Measurements from ENCODE around the gene ETV2. TPM values are rescaled to one million over a fixed set of nuclear protein-coding genes. Genes with fewer than 3 reads are reported as not detected.

Gene ETV2
- total RNA-seq, 1 donor, result 0.36 TPM

DNA sequence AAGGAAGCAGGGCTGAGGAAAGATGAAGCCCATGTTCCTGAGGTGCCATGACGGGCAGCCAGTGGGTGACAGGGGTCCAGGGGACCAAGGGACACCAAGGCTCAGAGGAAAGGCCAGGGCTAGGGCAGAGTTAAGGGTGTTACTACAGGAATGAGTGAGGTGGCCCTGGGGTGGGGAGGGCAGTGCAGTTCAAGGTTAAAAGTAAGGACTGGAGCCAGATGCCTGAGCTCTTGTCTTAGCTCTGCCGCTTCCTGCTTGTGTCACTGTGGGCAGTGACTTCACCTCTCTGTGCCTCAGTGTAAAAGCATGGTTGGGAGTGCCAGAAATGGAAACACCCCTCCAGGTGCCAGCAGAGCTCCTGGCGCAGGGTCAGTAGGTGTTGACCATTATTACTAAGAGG is 4.9 kb upstream of the ETV2 start:
- TF ChIP-seq, protein P1, sequence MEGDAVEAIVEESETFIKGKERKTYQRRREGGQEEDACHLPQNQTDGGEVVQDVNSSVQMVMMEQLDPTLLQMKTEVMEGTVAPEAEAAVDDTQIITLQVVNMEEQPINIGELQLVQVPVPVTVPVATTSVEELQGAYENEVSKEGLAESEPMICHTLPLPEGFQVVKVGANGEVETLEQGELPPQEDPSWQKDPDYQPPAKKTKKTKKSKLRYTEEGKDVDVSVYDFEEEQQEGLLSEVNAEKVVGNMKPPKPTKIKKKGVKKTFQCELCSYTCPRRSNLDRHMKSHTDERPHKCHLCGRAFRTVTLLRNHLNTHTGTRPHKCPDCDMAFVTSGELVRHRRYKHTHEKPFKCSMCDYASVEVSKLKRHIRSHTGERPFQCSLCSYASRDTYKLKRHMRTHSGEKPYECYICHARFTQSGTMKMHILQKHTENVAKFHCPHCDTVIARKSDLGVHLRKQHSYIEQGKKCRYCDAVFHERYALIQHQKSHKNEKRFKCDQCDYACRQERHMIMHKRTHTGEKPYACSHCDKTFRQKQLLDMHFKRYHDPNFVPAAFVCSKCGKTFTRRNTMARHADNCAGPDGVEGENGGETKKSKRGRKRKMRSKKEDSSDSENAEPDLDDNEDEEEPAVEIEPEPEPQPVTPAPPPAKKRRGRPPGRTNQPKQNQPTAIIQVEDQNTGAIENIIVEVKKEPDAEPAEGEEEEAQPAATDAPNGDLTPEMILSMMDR (IDR thresholded peaks at IDR 0.05; ENCODE audit: extremely low read depth, low read depth, low read length), result no peak
- H3K4me2 ChIP-seq (ENCODE audit: insufficient read depth, low read length), result no peak overlapping the region

DNA sequence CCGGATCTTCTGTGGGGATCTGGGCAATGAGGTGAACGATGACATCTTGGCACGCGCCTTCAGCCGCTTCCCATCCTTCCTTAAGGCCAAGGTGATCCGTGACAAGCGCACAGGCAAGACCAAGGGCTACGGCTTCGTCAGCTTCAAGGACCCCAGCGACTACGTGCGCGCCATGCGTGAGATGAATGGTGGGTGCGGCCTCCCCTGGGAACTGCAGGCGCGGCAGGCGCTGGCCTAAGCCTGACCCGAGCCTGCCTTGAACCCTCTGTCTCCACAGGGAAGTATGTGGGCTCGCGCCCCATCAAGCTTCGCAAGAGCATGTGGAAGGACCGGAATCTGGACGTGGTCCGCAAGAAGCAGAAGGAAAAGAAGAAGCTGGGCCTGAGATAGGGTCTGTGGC is 4.4 kb upstream of the ETV2 start:
- H2AFZ ChIP-seq (ENCODE audit: low read length), result no peak overlapping the region
- peak; percentile 71 for DNase-seq (ENCODE audit: insufficient read length, low spot score, missing footprints)
- peaks cover 47% of the 10 kb centered on the region for H3K36me3 ChIP-seq (ENCODE audit: insufficient read depth, low read length)
- no peak overlapping the region for H3K4me2 ChIP-seq (ENCODE audit: insufficient read depth, low read length)
- H4K20me1 ChIP-seq (ENCODE audit: insufficient read depth, low read length), result no peaks in the 10 kb centered on the region
- H3K79me2 ChIP-seq (ENCODE audit: insufficient read depth, low read length), result no peaks in the 10 kb centered on the region
- no peak overlapping the region for H3K27ac ChIP-seq (ENCODE audit: low read depth, low read length)
- TF ChIP-seq, protein P1 (IDR thresholded peaks at IDR 0.05; ENCODE audit: extremely low read depth, low read depth, low read length), result no peak
- H3K9me3 ChIP-seq (ENCODE audit: low read depth, low read length), result no peaks in the 10 kb centered on the region
- H3K4me1 ChIP-seq (ENCODE audit: insufficient read depth, low read length), result peaks cover 5% of the 10 kb centered on the region
- no peaks in the 10 kb centered on the region for H3K27me3 ChIP-seq (ENCODE audit: insufficient read depth, low read length)
- no peak overlapping the region for H3K4me3 ChIP-seq (ENCODE audit: insufficient read depth, low read length)

More for the DNA sequence above, 4.9 kb upstream of the ETV2 start:
- DNase-seq (ENCODE audit: insufficient read length, low spot score, missing footprints), result peak; percentile 88
- H3K4me3 ChIP-seq (ENCODE audit: insufficient read depth, low read length), result no peak overlapping the region
- H3K27me3 ChIP-seq (ENCODE audit: insufficient read depth, low read length), result no peaks in the 10 kb centered on the region
- no peak overlapping the region for H3K27ac ChIP-seq (ENCODE audit: low read depth, low read length)
- H3K79me2 ChIP-seq (ENCODE audit: insufficient read depth, low read length), result no peaks in the 10 kb centered on the region
- no peak overlapping the region for H2AFZ ChIP-seq (ENCODE audit: low read length)
- no peaks in the 10 kb centered on the region for H3K9me3 ChIP-seq (ENCODE audit: low read depth, low read length)
- H3K4me1 ChIP-seq (ENCODE audit: insufficient read depth, low read length), result no peaks in the 10 kb centered on the region
- peaks cover 52% of the 10 kb centered on the region for H3K36me3 ChIP-seq (ENCODE audit: insufficient read depth, low read length)
- no peaks in the 10 kb centered on the region for H4K20me1 ChIP-seq (ENCODE audit: insufficient read depth, low read length)

DNA sequence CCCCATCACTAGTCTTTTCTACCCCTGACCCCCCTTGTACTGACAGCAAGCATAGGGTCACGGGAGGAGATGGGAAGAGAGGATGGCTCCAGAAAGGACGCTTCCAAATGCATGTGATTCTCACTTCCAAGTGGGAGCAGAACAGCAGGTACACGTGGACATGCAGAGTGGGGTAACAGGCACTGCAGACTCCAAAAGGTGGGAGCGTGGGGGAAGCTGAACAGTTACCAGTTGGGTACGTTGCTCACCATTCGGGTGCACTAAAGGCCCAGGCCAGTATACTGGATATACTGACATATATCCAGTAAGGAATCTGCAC is 2.3 kb upstream of the ETV2 start:
- peaks cover 28% of the 10 kb centered on the region for H3K36me3 ChIP-seq (ENCODE audit: insufficient read depth, low read length)
- no peaks in the 10 kb centered on the region for H3K27me3 ChIP-seq (ENCODE audit: insufficient read depth, low read length)
- no peak overlapping the region for H2AFZ ChIP-seq (ENCODE audit: low read length)
- H3K4me3 ChIP-seq (ENCODE audit: insufficient read depth, low read length), result no peak overlapping the region
- peaks cover 6% of the 10 kb centered on the region for H3K4me1 ChIP-seq (ENCODE audit: insufficient read depth, low read length)
- H3K79me2 ChIP-seq (ENCODE audit: insufficient read depth, low read length), result no peaks in the 10 kb centered on the region
- TF ChIP-seq, protein P1 (IDR thresholded peaks at IDR 0.05; ENCODE audit: extremely low read depth, low read depth, low read length), result no peak
- H3K4me2 ChIP-seq (ENCODE audit: insufficient read depth, low read length), result no peak overlapping the region
- no peak overlapping the region for H3K27ac ChIP-seq (ENCODE audit: low read depth, low read length)
- peak; percentile 58 for DNase-seq (ENCODE audit: insufficient read length, low spot score, missing footprints)
- no peaks in the 10 kb centered on the region for H4K20me1 ChIP-seq (ENCODE audit: insufficient read depth, low read length)
- no peaks in the 10 kb centered on the region for H3K9me3 ChIP-seq (ENCODE audit: low read depth, low read length)

DNA sequence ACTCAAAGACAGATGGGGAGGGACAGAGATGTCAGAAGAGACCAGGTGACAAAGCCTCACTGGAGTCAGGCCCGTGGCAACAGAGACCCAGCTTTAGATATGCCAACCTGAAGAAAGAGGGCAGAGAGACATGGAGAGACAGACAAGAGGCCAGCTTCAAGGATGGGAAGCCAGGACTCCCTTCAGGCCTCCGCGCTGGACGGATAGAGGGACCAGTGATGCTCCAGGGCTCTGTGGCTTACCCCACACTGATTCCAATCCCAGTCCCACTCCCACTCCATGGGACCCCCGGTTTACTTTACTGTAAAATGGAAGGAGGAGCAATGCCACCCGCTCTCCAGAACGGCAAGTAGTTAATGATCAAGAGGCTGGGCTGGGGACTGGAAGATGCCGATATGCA is 1.7 kb upstream of the ETV2 start:
- Histone ChIP-seq H2AFZ (ENCODE audit: low read length) (no peak overlapping the region), H3K4me1 (ENCODE audit: insufficient read depth, low read length) (peaks cover 6% of the 10 kb centered on the region), H3K36me3 (ENCODE audit: insufficient read depth, low read length) (peaks cover 22% of the 10 kb centered on the region), H3K9me3 (ENCODE audit: low read depth, low read length) (no peaks in the 10 kb centered on the region), H4K20me1 (ENCODE audit: insufficient read depth, low read length) (no peaks in the 10 kb centered on the region), H3K4me2 (ENCODE audit: insufficient read depth, low read length) (no peak overlapping the region), H3K27ac (ENCODE audit: low read depth, low read length) (no peak overlapping the region), H3K4me3 (ENCODE audit: insufficient read depth, low read length) (no peak overlapping the region), H3K27me3 (ENCODE audit: insufficient read depth, low read length) (no peaks in the 10 kb centered on the region), H3K79me2 (ENCODE audit: insufficient read depth, low read length) (no peaks in the 10 kb centered on the region)
- TF ChIP-seq, protein P1 (IDR thresholded peaks at IDR 0.05; ENCODE audit: extremely low read depth, low read depth, low read length), result no peak
- DNase-seq (ENCODE audit: insufficient read length, low spot score, missing footprints), result peak; percentile 60

All from osteoblast (primary cell).